K562 (cell line): ENCODE data around the gene SIT1. TPM values are rescaled to one million over a fixed set of nuclear protein-coding genes. Genes with fewer than 3 reads are reported as not detected.
A peak's percentile ranks its signal among the peaks of the same experiment; 100 is the strongest.

Source experiments
- ATAC-seq: fragments of 200-7000 bp; cut with Tn5 transposase; 3 replicates; pipeline ENCODE4 v1.9.1; 2020; ENCODE audit warnings: moderate library complexity
- BruUV-seq: library from RNA; stranded (reverse); fragments of 400-500 nt; replicated peaks from 2 replicates; lab custom pipeline; 2021; lab: Mats Ljungman, UMichigan
- CTCF ChIA-PET: fragments of 300-600 bp; formaldehyde crosslinking; extraction: SDS; loops from one replicate; lab custom pipeline; 2021; ENCODE audit warnings: low intra/inter-chr PET ratio; lab: Yijun Ruan, JAX
- POLR2A ChIA-PET: fragments of 300-600, 350-650 bp; sonication (Branson Sonifier 250); formaldehyde crosslinking; extraction: SDS; loops from one replicate; lab custom pipeline; 2021; ENCODE audit warnings: antibody characterized with exemption, inconsistent platforms; lab: Yijun Ruan, JAX
- DNase-seq, 4 experiments: peaks; one replicate each; pipeline versions ENCODE4 v3.0.0 to v3.0.0-alpha.2; 2011 to 2018; ENCODE audit warnings: low spot score in 3 of 4, mixed read lengths in 3 of 4; ENCODE audit errors: extremely low read depth in 1 of 4
- FAIRE-seq: peaks from 2 replicates; lab custom pipeline; 2011; peaks lifted over from hg19 to GRCh38; lab: Jason Lieb, UNC
- H2AFZ ChIP-seq: 2 replicates; pipeline ENCODE4 v1.6.0; 2011; ENCODE audit warnings: low read depth, low read length, control low read depth, inconsistent platforms
- H3K27ac ChIP-seq: fragments of 200-600 bp; 3 replicates; pipeline ENCODE4 v1.8.0; 2011; ENCODE audit warnings: low read depth, mild to moderate bottlenecking, control low read depth, inconsistent platforms, low read length, moderate library complexity, mixed read lengths; ENCODE audit errors: extremely low read depth
- H3K27me3 ChIP-seq, 2 experiments: fragments of 300-600 bp in 1 of 2; 2 replicates in 1 of 2; 3 replicates in 1 of 2; pipeline versions ENCODE4 v1.6.0 to v1.8.0; 2011; ENCODE audit warnings: inconsistent platforms in 2 of 2, low read length in 2 of 2, mild to moderate bottlenecking in 1 of 2, mixed read lengths in 1 of 2, moderate library complexity in 1 of 2; ENCODE audit not compliant: control insufficient read depth in 2 of 2, insufficient read depth in 2 of 2
- H3K36me3 ChIP-seq: fragments of 300-600 bp; 3 replicates; pipeline ENCODE4 v1.8.0; 2011; ENCODE audit warnings: mild to moderate bottlenecking, low read length, inconsistent platforms; ENCODE audit not compliant: control insufficient read depth, insufficient read depth
- H3K4me1 ChIP-seq, 2 experiments: fragments of 200-600 bp in 1 of 2; replicated peaks in 1 of 2; 2 replicates in 1 of 2; 3 replicates in 1 of 2; pipeline versions ENCODE4 v1.5.1 to v1.8.0; 2011; ENCODE audit warnings: inconsistent platforms in 2 of 2, low read length in 2 of 2, mild to moderate bottlenecking in 1 of 2, mixed read lengths in 1 of 2, moderate library complexity in 1 of 2; ENCODE audit not compliant: control insufficient read depth in 2 of 2, insufficient read depth in 2 of 2
- H3K4me2 ChIP-seq: 2 replicates; pipeline ENCODE4 v1.6.1; 2011; ENCODE audit warnings: low read length, control low read depth, inconsistent platforms, mixed read lengths; ENCODE audit not compliant: insufficient read depth
- H3K4me3 ChIP-seq: fragments of 200-600 bp; sonication (generic), shearing (Covaris generic); 2 replicates; pipeline ENCODE4 v1.5.1; 2016; ENCODE audit warnings: control low read depth, inconsistent platforms
- H3K79me2 ChIP-seq: fragments of 200-600 bp; 3 replicates; pipeline ENCODE4 v1.8.0; 2011; ENCODE audit warnings: low read length, inconsistent platforms; ENCODE audit not compliant: control insufficient read depth, insufficient read depth
- H3K9ac ChIP-seq, 2 experiments: 2 replicates each; pipeline versions ENCODE4 v1.6.0 to v1.6.1; 2011; ENCODE audit warnings: low read depth in 2 of 2, low read length in 2 of 2, control low read depth in 1 of 2, inconsistent platforms in 1 of 2, mild to moderate bottlenecking in 1 of 2, mixed read lengths in 1 of 2; ENCODE audit not compliant: insufficient read depth in 1 of 2
- H3K9me1 ChIP-seq: one replicate; pipeline ENCODE4 v1.6.0; 2011; ENCODE audit warnings: inconsistent platforms, mild to moderate bottlenecking, low read length, moderate library complexity; ENCODE audit not compliant: control insufficient read depth, insufficient read depth
- H3K9me3 ChIP-seq: replicated peaks from 2 replicates; pipeline ENCODE4 v1.5.1; 2011; ENCODE audit warnings: low read depth, low read length, inconsistent platforms; ENCODE audit not compliant: control insufficient read depth, insufficient read depth
- H4K20me1 ChIP-seq: replicated peaks from 2 replicates; pipeline ENCODE4 v1.6.1; 2011; ENCODE audit warnings: low read length, inconsistent platforms, mixed read lengths; ENCODE audit not compliant: control insufficient read depth, insufficient read depth
- ADNP ChIP-seq: fragments of 200-800 bp; sonication (Bioruptor generic); IDR thresholded peaks from 2 replicates; pipeline ENCODE4 v1.6.1; 2016; ENCODE audit warnings: missing genetic modification characterization, missing compliant biosample characterization
- ATF1 ChIP-seq, 2 experiments: fragments of 450-650 bp in 1 of 2; IDR thresholded peaks; 2 replicates each; pipeline ENCODE4 v1.6.1; 2016; ENCODE audit warnings: missing compliant biosample characterization in 1 of 2, missing genetic modification characterization in 1 of 2
- CTBP1 ChIP-seq: fragments of 450-650 bp; IDR thresholded peaks from 2 replicates; pipeline ENCODE4 v1.6.1; 2016; ENCODE audit warnings: borderline replicate concordance
- PTRF ChIP-seq: fragments of 450-650 bp; IDR thresholded peaks from 2 replicates; pipeline ENCODE4 v1.6.1; 2016; ENCODE audit warnings: mild to moderate bottlenecking, missing genetic modification characterization, missing compliant biosample characterization
- TFAP4 ChIP-seq: sonication (generic); formaldehyde crosslinking; IDR thresholded peaks from 2 replicates; pipeline ENCODE4 v1.8.0; 2022; ENCODE audit warnings: missing genetic modification reagents, mild to moderate bottlenecking, moderate library complexity, borderline replicate concordance
- TGIF2 ChIP-seq: sonication (generic); formaldehyde crosslinking; IDR thresholded peaks from 2 replicates; pipeline ENCODE4 v1.8.1; 2022; ENCODE audit warnings: mild to moderate bottlenecking, missing genetic modification reagents, moderate library complexity
- U2AF1 ChIP-seq: fragments of 200-400 bp; formaldehyde crosslinking; optimal IDR thresholded peaks from 2 replicates; pipeline ENCODE3; 2017; ENCODE audit warnings: mild to moderate bottlenecking, low read depth, low read length, moderate library complexity
- ZFP36 ChIP-seq: fragments of 150-350 bp; IDR thresholded peaks from 2 replicates; pipeline ENCODE4 v1.6.1; 2018; ENCODE audit warnings: low read length, low read depth; ENCODE audit not compliant: partially characterized antibody
- WGBS: fragments of 100-300 bp; shearing (Covaris generic); methylation state at CpG from one replicate; pipeline ENCODE4 v1.1.6; 2016; ENCODE audit warnings: low coverage, mixed read lengths; ENCODE audit not compliant: insufficient coverage; ENCODE audit errors: missing lambda C conversion rate; 5-methylcytosine and 5-hydroxymethylcytosine counted together
- in situ Hi-C: fragments of 300-500 bp; cut with MboI; formaldehyde crosslinking; loops from 4 replicates; pipeline ENCODE4 v1.15.0; 2018; ENCODE audit warnings: inconsistent platforms, mixed read lengths
- intact Hi-C: fragments of 100-400 bp; cut with micrococcal nuclease; formaldehyde crosslinking; loops from 2 replicates; pipeline ENCODE4 v1.14.2; 2022
- polyA plus RNA-seq, 8 experiments: library from polyadenylated mRNA; depleted of rRNA in 4 of 8; stranded (reverse) in 5 of 8; unstranded in 3 of 8; fragments of >200 nt; fragmentation: Nextera tagmentation in 2 of 8; fragmentation: Illumina TruSeq in 1 of 8; extraction: Ambion mirVana in 2 of 8; extraction: Trizol in 1 of 8; gene quantifications; 2 replicates each; pipeline versions ENCODE4 v1.2.1 to v1.2.3, GENCODE V29; 2011 to 2014; ENCODE audit warnings: inconsistent platforms in 1 of 8, missing spikeins in 1 of 8
- total RNA-seq, 7 experiments: library from RNA; depleted of rRNA in 6 of 7; stranded (reverse); fragments of >200 nt in 6 of 7; fragmentation: Illumina TruSeq in 2 of 7; extraction: Trizol in 2 of 7; gene quantifications; 2 replicates each; pipeline versions ENCODE4 v1.2.1 to v1.2.3, GENCODE V29; 2011 to 2021; ENCODE audit warnings: low replicate concordance in 1 of 7
- TF ChIP-seq, protein P1 (sequence below), 2 experiments: IDR thresholded peaks; 2 replicates each; pipeline ENCODE4 v1.6.1; 2012; ENCODE audit warnings: improper control_type of control experiment in 2 of 2, low read depth in 2 of 2, low read length in 2 of 2, borderline replicate concordance in 1 of 2

The SIT1 gene
- total and polyA plus RNA-seq, 9 of the 15 experiments (the other 6 are each of a cell fraction or from before 2014, with no cell fraction given): not detected

DNA sequence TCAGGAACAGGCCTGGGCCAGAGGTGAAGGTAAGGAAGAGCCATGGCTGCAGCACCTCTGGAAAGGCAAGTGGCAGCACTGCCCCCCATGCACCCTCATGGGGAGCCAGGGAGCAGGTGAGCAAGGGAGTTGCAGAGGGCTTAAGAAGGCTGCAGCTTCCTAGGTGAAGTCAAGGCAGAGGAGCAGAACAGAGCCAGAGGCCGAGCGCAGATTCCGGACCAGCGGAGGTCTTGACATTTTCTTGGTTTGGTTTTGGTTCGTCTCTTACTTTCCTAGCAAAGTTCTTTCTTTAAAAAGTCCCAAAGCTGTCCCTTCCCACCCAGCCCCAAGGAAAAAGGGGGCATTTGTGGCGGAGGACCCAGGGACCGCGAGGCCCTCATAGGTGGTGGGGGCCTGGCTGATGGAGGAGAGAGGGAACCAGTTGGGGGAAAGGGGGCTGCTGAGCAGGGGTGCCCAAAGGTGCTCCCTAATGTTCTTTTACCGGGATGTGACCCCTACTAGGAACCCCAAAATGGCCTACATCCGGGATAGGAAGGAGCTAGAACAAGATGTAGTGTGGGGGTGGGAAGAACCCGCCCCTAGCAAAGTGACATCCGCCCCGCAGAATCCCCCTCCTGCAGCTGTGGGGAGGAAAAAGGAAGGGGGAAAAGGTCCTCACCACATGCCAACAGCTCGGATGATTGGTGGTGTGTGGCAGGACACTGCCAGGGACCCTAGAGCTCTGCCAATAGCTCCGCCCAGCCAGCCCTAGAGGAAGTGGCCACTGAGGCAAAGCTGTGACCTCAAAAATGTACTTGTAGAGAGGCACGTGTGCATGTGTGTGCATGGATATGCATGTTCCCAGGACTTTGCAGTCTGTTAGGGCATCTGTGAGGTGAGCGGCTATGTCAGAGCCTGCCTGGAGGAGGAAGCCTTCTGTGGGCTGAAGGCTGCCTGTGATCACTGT lies 31.6 kb downstream of the SIT1 start:
- Histone ChIP-seq H4K20me1 (no peaks in the 10 kb centered on the region), H3K36me3 (no peaks in the 10 kb centered on the region), H3K27me3 (peaks cover 3 to 27% of the 10 kb centered on the region in 2 experiments; a peak in 3 of 5 replicates), H3K79me2 (no peaks in the 10 kb centered on the region), H2AFZ (no peak overlapping the region), H3K4me3 (no peak overlapping the region), H3K9me3 (no peaks in the 10 kb centered on the region), H3K9me1 (no peaks in the 10 kb centered on the region), H3K4me2 (no peak overlapping the region), H3K9ac (peak overlapping the region in 1 of 2 experiments; percentile 17; a peak in 1 of 4 replicates), H3K27ac (no peak overlapping the region)
- CTCF ChIA-PET: no interaction called here
- POLR2A ChIA-PET: interaction anchor here (1.4 kb wide), 1 partner anchor 16 kb away, joined by 3 read pairs; no protein-coding TSS in a partner anchor
- in situ Hi-C loops: no loop called here
- no peak for FAIRE-seq
- 63% methylated on average over 4 of the region's 17 CpGs for WGBS
- TF ChIP-seq ZFP36 (peak; percentile 59), ADNP (tag) (no peak)
- TF ChIP-seq, all 486 proteins: peak for 1
- peaks cover 5 to 24% of the 10 kb centered on the region in 2 experiments; a peak in 3 of 5 replicates for H3K4me1 ChIP-seq
- DNase-seq (no peak), ATAC-seq (no peak)
- BruUV-seq: no TSS peak
- intact Hi-C loops: no loop called here

- Histone ChIP-seq H3K4me1 (peaks cover 5 to 24% of the 10 kb centered on the region in 2 experiments; a peak in 3 of 5 replicates), H3K9me1 (no peaks in the 10 kb centered on the region), H3K9ac (peak within 1 kb of the TSS in 1 of 2 experiments; percentile 83; a peak in 2 of 4 replicates), H4K20me1 (no peaks in the 10 kb centered on the region), H3K27ac (no peak within 1 kb of the TSS), H3K79me2 (no peaks in the 10 kb centered on the region), H3K36me3 (no peaks in the 10 kb centered on the region), H3K27me3 (peaks cover 3 to 27% of the 10 kb centered on the region in 2 experiments; a peak in 3 of 5 replicates), H2AFZ (peak within 1 kb of the TSS; percentile 78), H3K4me3 (peak within 1 kb of the TSS; percentile 15; the same call in 1 of the 2 replicates), H3K4me2 (peak within 1 kb of the TSS; percentile 62), H3K9me3 (no peaks in the 10 kb centered on the region)
- 23% methylated on average over 7 of the region's 7 CpGs for WGBS
- ATAC-seq (peak; percentile 22; the same call in 2 of the 3 replicates), FAIRE-seq (no peak), DNase-seq (peak in 2 of 4 experiments; percentile 17 to 23)
- intact Hi-C loops: no loop called here
- ChIA-PET CTCF (no interaction called here), POLR2A (interaction anchor here (0.6 kb wide), 1 partner anchor 457 kb away, joined by 3 read pairs; the partner anchor contains the start of gene UNC13B)
- in situ Hi-C loops: no loop called here
- BruUV-seq: no TSS peak
- TF ChIP-seq, protein P1, sequence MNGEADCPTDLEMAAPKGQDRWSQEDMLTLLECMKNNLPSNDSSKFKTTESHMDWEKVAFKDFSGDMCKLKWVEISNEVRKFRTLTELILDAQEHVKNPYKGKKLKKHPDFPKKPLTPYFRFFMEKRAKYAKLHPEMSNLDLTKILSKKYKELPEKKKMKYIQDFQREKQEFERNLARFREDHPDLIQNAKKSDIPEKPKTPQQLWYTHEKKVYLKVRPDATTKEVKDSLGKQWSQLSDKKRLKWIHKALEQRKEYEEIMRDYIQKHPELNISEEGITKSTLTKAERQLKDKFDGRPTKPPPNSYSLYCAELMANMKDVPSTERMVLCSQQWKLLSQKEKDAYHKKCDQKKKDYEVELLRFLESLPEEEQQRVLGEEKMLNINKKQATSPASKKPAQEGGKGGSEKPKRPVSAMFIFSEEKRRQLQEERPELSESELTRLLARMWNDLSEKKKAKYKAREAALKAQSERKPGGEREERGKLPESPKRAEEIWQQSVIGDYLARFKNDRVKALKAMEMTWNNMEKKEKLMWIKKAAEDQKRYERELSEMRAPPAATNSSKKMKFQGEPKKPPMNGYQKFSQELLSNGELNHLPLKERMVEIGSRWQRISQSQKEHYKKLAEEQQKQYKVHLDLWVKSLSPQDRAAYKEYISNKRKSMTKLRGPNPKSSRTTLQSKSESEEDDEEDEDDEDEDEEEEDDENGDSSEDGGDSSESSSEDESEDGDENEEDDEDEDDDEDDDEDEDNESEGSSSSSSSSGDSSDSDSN (IDR thresholded peaks at IDR 0.05; ENCODE audit: borderline replicate concordance in 1 of 2, low read depth in 2 of 2, low read length in 2 of 2): no peak
- TF ChIP-seq CTBP1 (peak; percentile 25; the same call in 1 of the 2 replicates), U2AF1 (no peak), PTRF (tag) (no peak), TGIF2 (CRISPR knock-in tag) (no peak), TFAP4 (CRISPR knock-in tag) (peak; percentile 62; the same call in 1 of the 2 replicates), ATF1 (CRISPR knock-in tag; IDR thresholded peaks at IDR 0.05) (no peak), ATF1 (tag; IDR thresholded peaks at IDR 0.05) (no peak)
These were observed 32.4 kb downstream of the SIT1 start, which contains the start of gene CD72 for GRCh38 chr9:35618325-35618727. Gene CD72, minus strand, starts transcription at chr9:35618413. Its CDS starts 110 bp downstream, at chr9:35618303.
